ENCODE results near the gene ATG9B. TPM values are rescaled to one million over a fixed set of nuclear protein-coding genes. Genes with fewer than 3 reads are reported as not detected.

Gene ATG9B
- total RNA-seq, 1 donor from 2014 or later: 0.85 TPM

DNA sequence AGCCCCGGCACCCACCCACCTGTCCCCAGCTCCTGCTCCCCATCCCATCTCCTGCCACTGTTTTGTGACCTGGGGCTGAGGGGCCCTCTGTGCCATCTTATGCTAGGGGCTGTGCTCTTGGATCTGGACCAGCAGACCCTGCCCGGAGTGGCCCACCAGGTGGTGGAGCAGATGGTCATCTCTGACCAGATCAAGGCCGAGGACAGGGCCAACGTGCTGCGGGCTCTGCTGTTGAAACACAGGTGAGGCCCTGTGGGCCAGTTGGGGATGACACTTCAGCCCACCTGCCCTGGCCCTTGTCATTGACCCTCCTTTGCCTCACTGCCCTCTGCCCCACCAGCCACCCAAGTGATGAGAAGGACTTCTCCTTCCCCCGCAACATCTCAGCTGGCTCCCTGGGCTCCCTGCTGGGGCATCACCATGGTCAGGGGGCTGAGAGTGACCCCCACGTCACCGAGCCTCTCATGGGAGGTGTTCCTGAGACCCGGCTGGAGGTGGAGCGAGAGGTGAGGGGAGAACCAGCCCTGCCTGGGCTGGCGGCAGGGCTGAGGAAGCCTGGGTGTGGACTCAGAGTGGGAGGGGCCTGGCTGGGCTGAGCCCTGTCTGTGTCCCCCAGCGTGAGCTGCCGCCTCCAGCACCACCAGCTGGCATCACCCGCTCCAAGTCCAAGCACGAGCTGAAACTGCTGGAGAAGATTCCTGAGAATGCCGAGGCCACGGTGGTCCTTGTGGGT lies 45.7 kb upstream of the ATG9B start:
- DNase-seq (ENCODE audit: low spot score): no peak
- Mint-ChIP-seq H3K4me1 (ENCODE audit: unreplicated experiment) (no peaks in the 10 kb centered on the region), H3K27ac (ENCODE audit: unreplicated experiment) (no peak overlapping the region)

DNA sequence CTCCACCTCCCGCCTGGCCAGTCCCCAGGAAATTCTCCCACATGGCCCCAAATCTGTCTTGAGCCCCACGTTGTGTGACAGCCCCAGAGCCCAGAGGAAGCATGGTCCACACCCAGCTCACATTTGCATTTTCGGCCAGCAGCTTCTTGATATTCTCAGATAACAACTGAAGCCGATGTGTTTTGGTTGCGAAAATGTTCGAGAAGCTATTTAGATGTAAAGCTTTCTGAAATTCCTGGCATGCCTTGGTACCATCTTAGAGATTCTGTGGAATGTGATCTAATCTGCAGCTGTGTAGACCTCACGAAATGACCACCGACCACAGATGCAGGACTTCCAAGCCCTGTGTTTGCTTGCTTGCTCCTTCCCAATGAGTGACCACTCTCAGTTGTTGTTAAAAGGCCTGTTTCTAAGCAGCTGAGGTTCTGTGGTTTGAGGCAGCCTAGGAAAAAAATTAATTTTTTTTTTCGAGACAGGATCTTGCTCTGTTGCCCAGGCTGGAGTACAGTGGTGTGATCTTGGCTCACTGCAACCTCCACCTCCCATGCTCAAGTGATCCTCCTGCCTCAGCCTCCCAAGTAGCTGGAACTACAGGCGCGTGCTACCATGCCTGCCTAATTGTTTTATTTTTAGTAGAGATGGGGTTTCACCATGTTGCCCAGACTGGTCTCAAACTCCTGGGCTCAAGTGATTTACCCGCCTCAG lies 43.9 kb upstream of the ATG9B start:
- Mint-ChIP-seq H3K4me1 (ENCODE audit: unreplicated experiment) (peaks cover 2% of the 10 kb centered on the region), H3K4me3 (ENCODE audit: unreplicated experiment) (peak overlapping the region; percentile 73), H3K27ac (ENCODE audit: unreplicated experiment) (no peak overlapping the region), H3K27me3 (ENCODE audit: unreplicated experiment) (peaks cover 2% of the 10 kb centered on the region), H3K36me3 (ENCODE audit: low read depth, unreplicated experiment) (peaks cover 21% of the 10 kb centered on the region), H3K9me3 (ENCODE audit: unreplicated experiment) (no peaks in the 10 kb centered on the region)
- TF ChIP-seq, protein P1, sequence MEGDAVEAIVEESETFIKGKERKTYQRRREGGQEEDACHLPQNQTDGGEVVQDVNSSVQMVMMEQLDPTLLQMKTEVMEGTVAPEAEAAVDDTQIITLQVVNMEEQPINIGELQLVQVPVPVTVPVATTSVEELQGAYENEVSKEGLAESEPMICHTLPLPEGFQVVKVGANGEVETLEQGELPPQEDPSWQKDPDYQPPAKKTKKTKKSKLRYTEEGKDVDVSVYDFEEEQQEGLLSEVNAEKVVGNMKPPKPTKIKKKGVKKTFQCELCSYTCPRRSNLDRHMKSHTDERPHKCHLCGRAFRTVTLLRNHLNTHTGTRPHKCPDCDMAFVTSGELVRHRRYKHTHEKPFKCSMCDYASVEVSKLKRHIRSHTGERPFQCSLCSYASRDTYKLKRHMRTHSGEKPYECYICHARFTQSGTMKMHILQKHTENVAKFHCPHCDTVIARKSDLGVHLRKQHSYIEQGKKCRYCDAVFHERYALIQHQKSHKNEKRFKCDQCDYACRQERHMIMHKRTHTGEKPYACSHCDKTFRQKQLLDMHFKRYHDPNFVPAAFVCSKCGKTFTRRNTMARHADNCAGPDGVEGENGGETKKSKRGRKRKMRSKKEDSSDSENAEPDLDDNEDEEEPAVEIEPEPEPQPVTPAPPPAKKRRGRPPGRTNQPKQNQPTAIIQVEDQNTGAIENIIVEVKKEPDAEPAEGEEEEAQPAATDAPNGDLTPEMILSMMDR (IDR thresholded peaks at IDR 0.05; ENCODE audit: unreplicated experiment): no peak
- no peak for DNase-seq (ENCODE audit: low spot score)

More for the DNA sequence above, 45.7 kb upstream of the ATG9B start:
- H3K27me3 Mint-ChIP-seq (ENCODE audit: unreplicated experiment): peaks cover 4% of the 10 kb centered on the region
- TF ChIP-seq, protein P1 (IDR thresholded peaks at IDR 0.05; ENCODE audit: unreplicated experiment): no peak
- H3K4me3 Mint-ChIP-seq (ENCODE audit: unreplicated experiment): no peak overlapping the region
- peaks cover 23% of the 10 kb centered on the region for H3K36me3 Mint-ChIP-seq (ENCODE audit: low read depth, unreplicated experiment)
- H3K9me3 Mint-ChIP-seq (ENCODE audit: unreplicated experiment): no peaks in the 10 kb centered on the region

DNA sequence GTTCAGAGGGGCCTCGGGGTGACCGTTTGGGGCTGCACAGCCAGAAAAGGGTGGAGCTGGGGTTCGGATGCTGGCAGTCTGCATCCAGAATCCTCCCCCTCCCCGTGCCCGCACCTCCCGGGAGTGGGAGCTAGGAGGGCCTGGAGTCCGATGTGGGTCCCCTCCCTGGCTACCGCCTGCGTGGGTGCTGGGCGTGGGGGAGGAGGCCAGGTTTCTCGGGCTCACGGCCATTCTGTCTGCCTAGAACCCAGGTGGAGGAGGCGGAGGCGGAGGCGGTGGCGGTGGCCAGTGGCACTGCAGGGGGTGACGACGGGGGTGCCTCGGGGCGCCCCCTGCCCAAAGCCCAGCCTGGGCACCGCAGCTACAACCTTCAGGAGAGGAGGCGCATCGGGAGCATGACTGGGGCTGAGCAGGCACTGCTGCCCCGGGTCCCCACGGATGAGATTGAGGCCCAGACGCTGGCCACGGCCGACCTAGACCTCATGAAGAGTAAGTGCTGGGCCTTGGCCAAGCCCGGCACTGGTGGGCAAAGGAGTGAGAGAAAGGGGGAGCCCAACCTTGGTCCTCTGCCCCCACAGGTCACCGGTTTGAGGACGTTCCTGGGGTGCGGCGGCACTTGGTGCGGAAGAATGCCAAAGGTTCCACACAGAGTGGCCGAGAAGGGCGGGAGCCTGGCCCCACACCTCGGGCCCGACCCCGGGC lies 42.1 kb upstream of the ATG9B start:
- H3K4me1 Mint-ChIP-seq (ENCODE audit: unreplicated experiment): peaks cover 8% of the 10 kb centered on the region
- TF ChIP-seq, protein P1 (IDR thresholded peaks at IDR 0.05; ENCODE audit: unreplicated experiment): no peak
- H3K36me3 Mint-ChIP-seq (ENCODE audit: low read depth, unreplicated experiment): peaks cover 21% of the 10 kb centered on the region
- no peak for DNase-seq (ENCODE audit: low spot score)
- H3K27ac Mint-ChIP-seq (ENCODE audit: unreplicated experiment): no peak overlapping the region
- peaks cover 6% of the 10 kb centered on the region for H3K27me3 Mint-ChIP-seq (ENCODE audit: unreplicated experiment)
- no peaks in the 10 kb centered on the region for H3K9me3 Mint-ChIP-seq (ENCODE audit: unreplicated experiment)
- H3K4me3 Mint-ChIP-seq (ENCODE audit: unreplicated experiment): no peak overlapping the region

DNA sequence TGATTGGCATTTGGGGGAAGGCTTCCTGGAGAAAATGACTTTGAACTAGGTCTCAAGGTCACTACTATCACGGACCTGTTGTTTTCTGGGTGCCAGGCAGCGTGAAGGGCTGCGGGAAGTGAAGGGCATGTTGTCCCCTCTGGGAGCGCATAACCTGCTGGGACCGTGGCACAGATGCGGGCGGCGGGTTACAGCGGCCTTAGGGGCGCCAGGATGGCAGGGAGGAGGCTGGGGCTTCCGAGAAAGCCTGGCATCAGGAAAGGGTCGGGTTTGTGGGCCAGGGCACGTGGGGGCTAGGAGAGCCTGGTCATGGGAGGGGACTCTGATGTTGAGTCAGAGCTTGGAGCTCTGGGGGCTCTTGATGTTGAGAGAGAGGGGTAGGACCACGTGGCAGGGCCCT lies 41.2 kb upstream of the ATG9B start:
- Mint-ChIP-seq H3K27ac (ENCODE audit: unreplicated experiment) (no peak overlapping the region), H3K4me3 (ENCODE audit: unreplicated experiment) (no peak overlapping the region), H3K36me3 (ENCODE audit: low read depth, unreplicated experiment) (peaks cover 21% of the 10 kb centered on the region), H3K4me1 (ENCODE audit: unreplicated experiment) (peaks cover 13% of the 10 kb centered on the region), H3K9me3 (ENCODE audit: unreplicated experiment) (no peaks in the 10 kb centered on the region), H3K27me3 (ENCODE audit: unreplicated experiment) (peaks cover 7% of the 10 kb centered on the region)
- DNase-seq (ENCODE audit: low spot score): no peak
- TF ChIP-seq, protein P1 (IDR thresholded peaks at IDR 0.05; ENCODE audit: unreplicated experiment): no peak

Measured in endothelial cell (in vitro differentiated cells).